Skin of body (tissue), 2 donors: Measurements from ENCODE around the gene PTCH1. TPM values are rescaled to one million over a fixed set of nuclear protein-coding genes. Genes with fewer than 3 reads are reported as not detected.
A peak's percentile ranks its signal among the peaks of the same experiment; 100 is the strongest.

ENCODE experiments used
- DNase-seq: peaks from one replicate; lab custom pipeline; 2025; lab: John Stamatoyannopoulos, UW
- total RNA-seq: library from RNA; depleted of rRNA; stranded (reverse); fragments of >200 nt; gene quantifications from one replicate; pipeline ENCODE4 v1.2.3, GENCODE V29; 2014

The PTCH1 gene
- total RNA-seq, 1 donor from 2014 or later, result 28.0 TPM

- DNase-seq, result no peak
Measured at GRCh38 chr9:95465115-95465514, 51.7 kb downstream of the PTCH1 start.

- DNase-seq, result peak; percentile 63
Measured at GRCh38 chr9:95463148-95464060, 53.4 kb downstream of the PTCH1 start.

- peak; percentile 94 for DNase-seq
Measured at GRCh38 chr9:95462249-95463147, 54.3 kb downstream of the PTCH1 start.

- DNase-seq, result no peak
Measured at GRCh38 chr9:95461448-95462248, 55.1 kb downstream of the PTCH1 start.

GRCh38 chr9:95460518-95461164, 56.1 kb downstream of the PTCH1 start:
- peak; percentile 69 for DNase-seq

GRCh38 chr9:95459851-95460517, 56.8 kb downstream of the PTCH1 start:
- DNase-seq, result peak; percentile 66

- no peak for DNase-seq
Measured at GRCh38 chr9:95459178-95459577, 57.6 kb downstream of the PTCH1 start.

- no peak for DNase-seq
Measured at GRCh38 chr9:95458666-95459065, 58.1 kb downstream of the PTCH1 start.

- DNase-seq, result no peak
Measured at GRCh38 chr9:95457769-95458168, 59.0 kb downstream of the PTCH1 start.

- no peak for DNase-seq
Measured at GRCh38 chr9:95455714-95456113, 61.1 kb downstream of the PTCH1 start.

GRCh38 chr9:95452176-95452575, 64.6 kb downstream of the PTCH1 start:
- DNase-seq, result no peak

- no peak for DNase-seq
Measured at GRCh38 chr9:95451065-95451426, 65.7 kb downstream of the PTCH1 start.

- DNase-seq, result no peak
Measured at GRCh38 chr9:95450171-95451064, 66.4 kb downstream of the PTCH1 start.

- DNase-seq, result no peak
Measured at GRCh38 chr9:95449016-95449415, 67.8 kb downstream of the PTCH1 start.

GRCh38 chr9:95447660-95448420, 68.9 kb downstream of the PTCH1 start:
- no peak for DNase-seq

GRCh38 chr9:95446984-95447383, 69.8 kb downstream of the PTCH1 start:
- no peak for DNase-seq

GRCh38 chr9:95446259-95446658, 70.5 kb downstream of the PTCH1 start:
- DNase-seq, result no peak

GRCh38 chr9:95444160-95444559, 72.6 kb downstream of the PTCH1 start:
- no peak for DNase-seq

GRCh38 chr9:95443301-95443700, 73.5 kb downstream of the PTCH1 start:
- no peak for DNase-seq
